Measurements from ENCODE around the gene TET2.

The TET2 gene

DNA sequence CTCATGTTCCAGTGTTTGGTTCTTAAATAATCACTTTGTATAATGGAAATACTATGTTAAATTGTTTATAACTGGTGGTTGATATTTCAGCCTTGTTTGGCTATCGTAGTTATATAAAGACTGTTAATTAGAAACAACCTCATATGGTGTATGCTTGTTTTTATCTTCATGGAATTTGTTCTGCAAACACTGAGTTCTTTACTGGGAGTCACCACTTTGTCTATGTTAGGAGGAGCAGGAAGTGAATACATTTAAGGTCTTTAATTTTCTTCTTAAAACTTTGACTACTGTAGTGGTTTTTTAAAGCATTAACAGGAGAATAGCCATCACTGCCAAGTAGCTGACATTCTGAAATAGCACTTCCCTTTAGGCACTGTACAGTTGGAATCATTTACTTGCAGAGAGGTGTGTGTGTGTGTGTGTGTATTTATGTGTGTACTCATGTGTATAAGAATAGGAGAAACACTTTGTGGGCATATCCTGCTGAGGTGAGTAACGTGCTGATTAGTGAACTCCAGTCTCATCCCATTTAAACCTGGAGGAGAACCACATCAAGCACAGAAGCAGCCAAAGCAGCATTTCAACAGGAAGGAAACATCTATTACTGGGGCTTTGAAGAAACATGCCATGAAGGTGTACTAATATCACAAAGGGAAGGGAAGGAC is 37.8 kb downstream of the TET2 start:
- DNase-seq = no peak

GRCh38 chr4:105186701-105187161 is 40.1 kb downstream of the TET2 start:
- no peak for DNase-seq

DNA sequence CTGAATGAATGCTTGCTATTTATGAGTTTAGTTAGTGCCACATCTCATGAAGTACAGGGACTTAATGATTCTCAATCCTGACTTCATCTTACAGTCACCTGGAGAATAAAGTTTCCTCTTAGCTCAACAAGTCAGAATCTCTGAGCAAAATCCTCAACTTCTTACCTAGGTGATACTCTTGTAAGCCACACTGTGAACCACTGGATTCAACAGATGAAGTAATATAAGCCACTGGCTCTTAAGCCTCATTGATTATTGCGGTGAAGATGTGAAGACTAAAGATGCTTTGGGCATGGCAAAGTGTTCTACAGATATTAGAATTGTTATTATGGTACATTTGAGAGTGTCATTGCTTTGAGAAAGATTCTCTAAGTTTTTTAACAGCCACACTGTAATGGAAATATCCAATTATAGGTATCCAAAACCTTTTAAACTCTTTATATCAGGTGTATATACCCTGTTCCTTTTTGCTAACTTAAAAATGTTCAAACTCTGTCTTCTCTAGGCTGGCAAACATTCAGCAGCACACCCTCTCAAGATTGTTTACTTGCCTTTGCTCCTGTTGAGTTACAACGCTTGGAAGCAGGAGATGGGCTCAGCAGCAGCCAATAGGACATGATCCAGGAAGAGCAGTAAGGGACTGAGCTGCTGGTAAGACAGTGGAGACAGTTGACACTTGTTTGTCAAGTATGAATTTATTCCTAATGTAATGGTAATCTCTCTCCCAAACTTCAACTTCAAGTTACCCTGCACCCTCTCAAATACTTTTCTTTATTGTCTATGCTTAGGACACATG is 43.4 kb downstream of the TET2 start:
- no peak for DNase-seq

- no peak for DNase-seq
These were observed 45.0 kb downstream of the TET2 start for GRCh38 chr4:105191621-105192210.

DNA sequence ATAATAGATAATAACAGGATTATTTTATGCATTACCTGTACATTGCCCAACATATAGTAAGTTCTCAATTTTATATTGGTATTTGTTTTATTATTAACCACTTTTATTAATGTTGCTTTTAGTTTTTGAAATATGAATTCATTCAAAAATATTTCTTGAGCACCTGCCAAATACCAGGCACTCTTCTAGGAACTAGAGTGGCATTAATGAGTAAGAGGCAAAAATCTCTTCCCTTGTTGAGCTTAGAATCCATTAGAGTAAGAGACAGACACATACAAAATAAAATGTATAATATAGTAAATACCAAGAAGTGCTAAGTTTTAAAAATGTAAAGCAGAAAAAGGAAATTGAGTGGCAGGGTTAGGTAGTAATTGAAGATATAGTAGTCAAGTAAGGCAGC is 45.8 kb downstream of the TET2 start:
- DNase-seq = no peak

DNA sequence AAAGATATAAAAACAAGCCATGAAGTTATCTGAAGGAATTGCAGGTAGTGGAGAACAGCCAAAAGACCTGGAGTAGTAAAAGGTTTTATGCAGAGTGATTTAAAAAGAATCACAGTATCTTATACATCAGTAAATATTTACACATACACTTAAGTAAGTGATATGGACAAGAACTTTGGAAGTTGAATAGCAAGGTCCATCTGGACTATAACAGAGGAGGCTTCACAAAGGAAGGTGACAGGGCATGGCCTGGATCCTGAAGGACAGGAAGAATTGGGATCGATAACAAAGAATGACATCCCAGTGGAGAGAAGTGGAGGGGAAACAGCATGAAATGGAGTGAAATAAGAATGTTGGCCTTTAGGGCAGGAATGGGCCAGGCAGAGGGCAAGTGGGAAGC is 46.2 kb downstream of the TET2 start:
- no peak for DNase-seq

- no peak for DNase-seq
These were observed 46.9 kb downstream of the TET2 start for GRCh38 chr4:105193536-105193935.

- DNase-seq = no peak
These were observed 47.9 kb downstream of the TET2 start for GRCh38 chr4:105194328-105195231.

- DNase-seq = no peak
These were observed 50.0 kb downstream of the TET2 start for GRCh38 chr4:105196523-105197145.

DNA sequence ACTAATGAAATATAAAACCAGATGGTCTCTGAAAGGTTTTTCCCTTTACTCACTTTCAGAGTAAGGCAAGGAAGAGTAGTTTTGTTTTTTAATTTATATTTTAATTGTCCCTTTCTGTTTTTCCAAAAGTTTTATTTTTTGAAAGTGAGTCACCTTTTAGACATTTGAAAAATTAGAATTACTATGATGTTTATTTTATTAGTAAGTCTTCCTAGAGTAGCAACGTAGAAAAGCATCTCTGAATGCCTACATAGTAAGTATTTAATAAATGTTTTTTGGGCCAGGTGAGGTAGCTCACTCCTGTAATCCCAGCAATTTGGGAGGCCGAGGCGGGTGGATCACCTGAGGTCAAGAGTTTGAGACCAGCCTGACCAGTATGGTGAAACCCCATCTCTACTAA is 51.1 kb downstream of the TET2 start:
- no peak for DNase-seq

DNA sequence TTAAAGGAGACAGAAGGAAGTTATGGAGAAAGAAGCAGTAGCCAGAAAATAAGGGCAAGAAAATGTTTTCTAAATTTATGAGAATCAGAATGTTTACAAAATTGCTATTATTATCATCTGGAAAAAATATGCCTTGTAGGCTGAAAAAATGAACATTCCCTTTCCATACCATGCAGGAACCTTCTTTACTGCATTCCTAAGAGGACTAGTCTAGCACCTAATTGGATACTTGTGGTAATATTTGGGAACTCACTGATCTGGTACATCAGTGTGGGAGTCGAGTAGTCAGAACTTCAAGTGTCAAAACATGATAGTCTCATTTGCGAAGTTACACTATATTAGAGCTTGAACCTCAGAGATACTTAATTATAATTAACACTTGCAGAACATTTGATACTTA is 51.9 kb downstream of the TET2 start:
- no peak for DNase-seq

DNA sequence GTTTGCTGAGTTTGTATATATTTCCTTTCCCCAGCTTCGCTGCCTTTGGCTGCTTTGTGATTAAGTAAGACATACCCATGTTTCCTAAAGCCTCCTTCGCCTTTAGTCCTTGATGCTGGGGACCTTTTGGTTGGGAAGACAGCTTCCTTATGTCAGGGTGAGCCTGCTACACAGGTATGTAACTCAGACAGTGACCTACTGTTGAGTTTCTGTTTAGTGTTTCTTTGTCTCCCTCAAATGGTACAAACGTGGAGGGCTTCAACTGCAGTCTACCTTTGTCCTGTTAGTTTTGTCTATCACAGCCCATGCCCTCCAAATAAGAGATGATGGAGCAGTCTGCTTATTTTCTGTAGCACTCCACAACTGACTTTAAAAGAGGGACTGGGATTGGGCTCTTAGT is 59.5 kb downstream of the TET2 start:
- DNase-seq = no peak

GRCh38 chr4:105207386-105207785 is 60.7 kb downstream of the TET2 start:
- no peak for DNase-seq

GRCh38 chr4:105208561-105208960 is 61.9 kb downstream of the TET2 start:
- DNase-seq = no peak

- DNase-seq = no peak
These were observed 64.2 kb downstream of the TET2 start for GRCh38 chr4:105210916-105211315.

GRCh38 chr4:105215609-105216313 is 69.1 kb downstream of the TET2 start:
- no peak for DNase-seq

GRCh38 chr4:105225500-105225899 is 78.8 kb downstream of the TET2 start:
- DNase-seq = no peak

DNA sequence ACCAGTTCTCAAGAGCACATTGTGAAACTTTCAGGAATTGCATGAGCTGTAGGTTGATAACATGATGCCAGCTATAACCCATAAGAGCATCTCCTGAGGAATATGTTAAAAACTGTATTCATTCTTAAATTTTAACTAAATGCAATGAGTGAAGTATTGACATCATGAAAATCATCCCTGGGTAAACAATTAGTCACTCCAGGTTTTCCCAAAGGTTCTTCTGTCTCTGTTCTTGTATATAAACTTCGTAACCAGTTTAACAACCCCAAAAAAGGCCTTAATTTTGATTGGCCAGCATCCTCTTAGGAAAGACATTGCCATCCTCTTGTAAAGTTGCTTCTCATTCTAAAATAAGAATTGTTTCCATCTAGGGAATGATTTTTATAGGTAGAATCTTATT is 80.4 kb downstream of the TET2 start:
- DNase-seq = no peak

- DNase-seq = no peak
These were observed 83.6 kb downstream of the TET2 start for GRCh38 chr4:105230287-105230686.

- DNase-seq = no peak
These were observed 85.7 kb downstream of the TET2 start for GRCh38 chr4:105232374-105232773.

GRCh38 chr4:105234582-105234981 is 87.9 kb downstream of the TET2 start:
- no peak for DNase-seq

Measured in effector CD8-positive, alpha-beta T cell (primary cell).